Left cardiac atrium (tissue), 4 donors: ENCODE data around the gene GPC3. TPM values are rescaled to one million over a fixed set of nuclear protein-coding genes. Genes with fewer than 3 reads are reported as not detected.

Experiments
- ATAC-seq, 2 donors: fragments of 200-7000 bp; cut with Tn5 transposase; one replicate each; pipeline ENCODE4 v1.9.1; 2020; ENCODE audit warnings: mild to moderate bottlenecking in 2 of 2, moderate library complexity in 2 of 2
- DNase-seq: peaks from one replicate; pipeline ENCODE4 v3.0.0-alpha.2; 2020
- intact Hi-C, 2 donors: fragments of 100-400 bp; cut with DNase I; formaldehyde crosslinking; loops; one replicate each; pipeline versions ENCODE4 v1.14.1 to v1.15.1; 2022 to 2023
- total RNA-seq, 2 donors: library from RNA; stranded (reverse); fragmentation: NEBNext Ultra II Directional; extraction: Animal tissue kit (Norgen Biotek cat#: 25700); gene quantifications; one replicate each; pipeline ENCODE4 v1.2.1, GENCODE V29; 2021
- donor health status: DM: no; HTN: yes; CAD: no.
- donor health status: DM: no; HTN: yes; CAD: no; lungs with severe emphysema.
- donor health status: DM: yes; HTN: yes; CAD: no.
- donor health status: Dilated cardiomyopathy.

GPC3 gene
- total RNA-seq, 2 donors from 2014 or later = 8.3 to 15.0 TPM

DNA sequence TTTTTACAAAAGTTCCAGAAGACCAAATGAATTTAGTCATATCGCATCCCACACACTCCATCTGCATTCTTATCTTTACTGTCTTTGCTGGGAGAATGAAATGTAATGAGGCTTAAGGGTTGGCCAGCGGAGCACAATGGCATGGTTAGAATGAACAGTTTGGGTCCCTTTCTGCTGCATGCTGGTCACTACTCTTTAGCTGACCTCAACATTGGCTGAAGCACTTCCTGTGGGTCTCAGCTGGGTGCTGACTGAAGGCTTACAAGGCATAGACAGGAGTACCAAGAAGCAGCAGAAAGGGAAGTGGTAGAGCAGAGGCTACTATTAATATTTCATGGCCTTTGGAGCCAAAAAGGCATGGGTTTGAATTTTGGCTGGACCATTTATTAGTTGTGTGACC, 410.7 kb downstream of the GPC3 start:
- peak in 1 of 2 donors; percentile 57 for ATAC-seq
- DNase-seq = no peak
- intact Hi-C loops = no loop called here

DNA sequence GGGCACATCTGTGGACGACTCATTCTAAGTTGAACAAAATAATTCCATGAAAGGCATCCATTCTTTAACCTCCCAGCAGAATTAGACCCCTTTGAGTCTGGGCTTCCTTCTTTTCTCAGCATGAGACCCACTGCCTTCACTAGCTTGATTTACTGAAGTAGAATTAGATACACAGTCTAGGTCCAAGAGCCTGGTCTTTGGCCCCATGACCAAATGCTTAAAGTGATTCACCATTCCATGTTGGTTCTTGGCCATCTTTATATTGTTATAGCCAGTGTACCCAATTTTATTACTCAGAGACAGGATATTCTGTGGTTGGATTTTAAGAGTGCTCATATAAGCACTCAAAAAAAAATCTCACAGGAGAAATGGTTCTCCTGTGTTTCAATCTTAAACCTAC, 414.8 kb downstream of the GPC3 start:
- intact Hi-C loops = no loop called here
- ATAC-seq (no peak), DNase-seq (no peak)

DNA sequence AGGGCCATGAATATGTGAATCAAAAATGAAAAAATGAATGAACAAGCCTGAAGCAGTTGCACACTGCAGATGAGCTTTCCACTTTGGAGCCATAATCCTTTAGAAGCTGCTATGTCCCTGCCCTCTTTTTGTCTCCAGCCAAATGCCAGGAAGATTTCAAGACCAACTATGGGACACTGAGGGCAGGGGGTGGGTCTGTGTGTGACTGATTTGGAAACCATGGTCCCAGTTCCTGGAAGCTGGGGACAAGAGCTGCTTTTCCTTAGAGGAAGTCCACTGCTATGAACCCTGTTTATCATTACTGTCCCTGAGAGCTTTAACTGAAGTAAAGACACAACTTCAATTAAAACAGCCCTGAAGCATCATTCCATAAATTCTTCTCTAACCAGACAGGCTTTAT, 416.2 kb downstream of the GPC3 start:
- no peak for ATAC-seq
- intact Hi-C loops = no loop called here

DNA sequence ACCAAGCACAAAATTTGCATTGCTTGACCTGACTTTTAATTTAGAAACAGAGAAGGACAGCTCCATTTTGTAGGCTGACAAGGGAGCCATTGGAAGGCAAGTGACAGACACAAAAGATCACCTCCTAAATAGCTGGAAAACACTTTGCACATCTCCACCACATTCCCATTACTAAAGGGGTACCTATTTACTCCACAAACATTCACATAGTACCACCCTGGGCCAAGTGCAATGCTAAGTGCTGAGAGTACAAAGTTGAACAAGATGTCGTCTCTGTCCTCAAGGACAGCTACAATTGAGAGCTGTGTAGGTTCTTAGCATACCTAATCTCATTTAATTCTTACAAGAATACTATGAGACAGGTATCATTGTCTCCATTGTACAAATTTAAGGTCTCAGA, 417.3 kb downstream of the GPC3 start:
- no peak for ATAC-seq

More for the DNA sequence above, 416.2 kb downstream of the GPC3 start:
- DNase-seq = no peak

DNA sequence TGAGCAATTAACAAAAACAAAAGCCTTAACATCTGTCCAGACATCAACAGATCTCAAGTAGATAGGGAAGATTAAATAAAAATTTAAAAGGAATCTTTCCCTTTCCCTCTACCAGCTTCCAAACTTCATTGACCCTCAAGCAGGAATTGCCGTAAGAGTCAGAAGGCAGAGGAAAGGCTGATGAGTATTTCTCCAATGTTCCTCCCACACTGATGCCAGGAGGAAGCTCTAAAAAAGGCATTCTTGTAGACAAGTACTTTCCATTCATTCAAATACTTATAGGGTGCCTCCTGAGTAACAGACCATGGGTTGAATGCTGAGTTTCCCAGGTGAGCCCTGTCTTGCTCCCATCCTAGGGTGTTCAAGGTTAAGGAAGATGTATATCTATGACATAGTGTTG, 418.5 kb downstream of the GPC3 start:
- ATAC-seq = no peak
- DNase-seq = no peak
- intact Hi-C loops = no loop called here

More for the DNA sequence above, 417.3 kb downstream of the GPC3 start:
- DNase-seq = no peak
- intact Hi-C loops = no loop called here

DNA sequence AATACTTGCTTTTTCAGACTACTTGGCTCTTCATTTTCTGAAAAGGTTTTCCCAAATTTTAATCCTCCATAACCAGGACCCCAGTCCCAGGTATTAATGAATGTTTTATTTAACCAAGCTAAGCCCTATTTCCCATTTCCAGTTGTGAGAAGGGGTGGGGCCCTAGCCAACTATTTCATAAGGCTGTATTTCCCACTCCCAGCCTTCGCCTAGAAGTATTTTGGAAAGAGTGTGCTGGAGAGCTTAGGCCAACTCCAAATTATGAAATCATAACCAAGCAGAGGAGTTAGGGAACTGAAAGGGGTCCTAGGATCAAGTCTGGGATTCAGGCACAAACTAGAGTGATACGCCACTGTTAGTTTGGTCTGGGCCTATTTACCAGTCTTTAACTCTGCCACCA, 421.7 kb downstream of the GPC3 start:
- ATAC-seq (peak; percentile 23 to 59), DNase-seq (no peak)
- intact Hi-C loops = no loop called here

DNA sequence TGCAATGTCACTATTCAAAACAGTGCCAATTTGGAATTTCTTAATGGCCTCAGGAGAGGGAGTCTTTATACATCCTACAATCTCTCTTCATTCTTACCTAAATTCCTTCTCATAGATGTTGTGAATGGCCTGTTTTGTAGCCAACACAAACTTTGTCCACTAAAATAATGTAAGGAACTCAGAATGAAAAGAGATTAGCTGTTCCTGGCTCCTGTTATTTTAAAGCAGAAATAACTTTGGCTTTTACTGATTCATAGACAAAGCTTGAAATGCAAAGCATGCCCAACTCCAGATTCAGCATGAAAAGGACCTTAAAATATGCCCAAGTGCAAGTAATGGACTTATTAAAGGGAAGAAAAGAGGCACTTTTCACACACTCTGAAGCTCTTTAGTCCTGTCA, 424.1 kb downstream of the GPC3 start:
- no peak for ATAC-seq
- intact Hi-C loops = no loop called here

DNA sequence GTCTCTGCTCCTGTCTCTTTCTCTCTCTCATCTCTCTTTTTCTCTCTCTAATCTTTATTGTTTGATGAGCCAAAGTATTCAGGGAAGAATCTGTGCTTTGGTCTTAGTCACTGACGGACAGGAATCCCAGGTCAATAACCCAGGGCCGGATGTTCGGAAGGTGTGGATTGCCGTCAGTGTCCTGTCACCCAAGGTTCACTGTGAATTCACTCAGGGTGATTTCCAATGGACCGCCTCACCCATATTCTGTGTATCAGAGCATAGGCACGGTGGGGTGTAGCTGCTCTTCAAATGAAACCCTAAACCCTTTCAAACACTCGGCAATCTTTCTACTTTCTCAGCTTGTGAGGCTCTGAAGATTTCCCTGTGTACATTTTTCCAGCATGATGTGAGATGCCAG, 425.5 kb downstream of the GPC3 start:
- DNase-seq (no peak), ATAC-seq (no peak)
- intact Hi-C loops = no loop called here

More for the DNA sequence above, 424.1 kb downstream of the GPC3 start:
- no peak for DNase-seq

DNA sequence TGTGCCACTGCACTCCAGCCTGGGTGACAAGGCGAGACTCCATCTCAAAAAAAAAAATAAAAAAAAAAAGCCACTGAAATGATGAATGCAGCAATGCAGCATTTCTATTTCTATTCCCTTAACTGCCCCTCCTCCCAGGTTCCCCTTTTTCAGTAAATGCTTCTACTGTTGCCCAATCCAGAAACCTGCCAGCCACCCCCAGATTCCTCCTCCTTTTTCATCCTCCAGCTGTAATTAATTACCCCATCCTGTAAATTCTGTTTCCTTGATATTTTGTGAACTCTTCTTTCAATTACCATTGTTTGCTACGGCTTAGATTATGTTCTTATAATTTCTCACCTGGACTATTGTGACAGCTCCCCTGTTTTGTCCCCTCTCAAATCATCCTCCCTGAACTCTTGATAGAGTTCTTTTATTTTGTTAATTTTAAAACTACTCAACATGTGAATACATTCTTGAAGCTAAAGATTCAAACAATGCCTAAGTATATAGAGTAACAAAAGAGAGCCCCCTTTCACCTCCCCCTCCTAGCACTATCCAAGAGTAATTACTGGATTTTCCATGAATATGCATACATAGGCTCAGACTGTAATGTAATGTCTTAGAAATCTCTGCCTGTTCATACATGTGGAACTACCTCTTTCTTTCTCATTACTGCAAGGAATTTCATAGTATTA, 429.5 kb downstream of the GPC3 start:
- ATAC-seq = no peak
- DNase-seq = no peak
- intact Hi-C loops = no loop called here

DNA sequence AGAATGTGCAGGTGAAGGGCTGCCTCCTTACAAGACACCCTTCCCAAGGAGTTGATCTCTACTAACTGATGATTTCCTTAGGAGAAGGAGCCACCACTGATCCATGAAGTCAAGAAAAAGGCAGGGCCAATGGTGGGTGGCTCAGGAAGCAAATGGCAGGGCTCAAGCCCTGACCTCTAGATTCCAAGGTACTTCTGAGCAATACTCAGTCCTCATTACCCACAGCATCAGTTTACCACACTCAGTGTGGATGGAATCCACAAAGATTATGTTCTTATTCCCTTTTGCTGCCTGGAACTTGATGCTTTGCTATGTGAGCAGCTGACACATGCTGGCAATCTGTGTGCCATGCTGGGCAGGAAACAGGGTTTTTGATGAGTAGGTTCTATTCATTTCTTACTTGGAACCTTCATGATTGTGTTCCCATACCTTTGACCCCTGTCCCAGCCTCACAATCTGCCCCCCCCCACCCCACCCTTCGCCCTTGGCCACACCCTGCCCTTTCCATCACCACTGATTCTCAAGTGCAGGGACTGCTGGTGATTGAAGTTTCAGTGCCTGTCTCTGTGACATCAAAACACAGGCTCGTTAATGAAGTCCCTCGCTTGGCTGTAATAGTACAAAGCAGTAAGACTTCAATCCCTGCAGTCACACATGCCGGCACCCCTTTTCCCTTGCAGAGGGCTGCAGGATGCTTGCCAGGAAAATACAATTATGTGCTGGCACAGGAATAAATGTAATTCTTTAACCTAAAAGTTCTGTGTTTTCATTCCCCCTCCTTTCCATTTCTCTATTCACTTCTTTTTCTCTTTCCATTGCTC, 434.5 kb downstream of the GPC3 start:
- DNase-seq = no peak
- ATAC-seq = no peak
- intact Hi-C loops = no loop called here

DNA sequence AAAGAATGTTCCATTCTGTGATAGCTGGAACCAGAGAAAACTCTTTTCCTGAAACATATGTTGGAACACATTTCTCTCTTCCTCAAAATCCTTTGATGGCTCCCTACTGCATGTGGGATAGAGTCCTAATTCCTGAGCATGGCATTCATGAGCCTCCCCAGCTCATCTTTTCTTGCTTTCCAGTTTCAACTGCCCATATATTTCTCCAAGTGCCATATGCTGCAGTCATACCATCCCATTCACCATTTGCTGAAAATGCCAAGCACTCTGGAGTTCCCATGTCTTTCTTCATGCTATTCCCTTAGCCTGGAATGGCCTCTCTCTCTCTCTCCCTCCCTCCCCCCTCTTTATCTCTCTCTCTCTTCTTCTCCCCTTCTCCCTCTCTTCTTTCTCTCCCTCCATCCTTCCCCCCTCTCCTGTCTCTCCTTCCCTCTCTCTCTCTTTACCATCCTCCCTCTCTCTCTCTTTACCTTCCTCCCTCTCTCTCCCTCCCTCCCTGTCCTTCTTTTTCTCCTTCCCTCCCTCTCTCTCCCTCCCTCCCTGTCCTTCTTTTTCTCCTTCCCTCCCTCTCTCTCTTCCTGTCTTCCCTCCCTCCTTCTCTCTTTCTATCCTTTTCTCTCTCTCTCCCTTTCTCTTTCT, 436.0 kb downstream of the GPC3 start:
- DNase-seq (no peak), ATAC-seq (no peak)
- intact Hi-C loops = no loop called here

DNA sequence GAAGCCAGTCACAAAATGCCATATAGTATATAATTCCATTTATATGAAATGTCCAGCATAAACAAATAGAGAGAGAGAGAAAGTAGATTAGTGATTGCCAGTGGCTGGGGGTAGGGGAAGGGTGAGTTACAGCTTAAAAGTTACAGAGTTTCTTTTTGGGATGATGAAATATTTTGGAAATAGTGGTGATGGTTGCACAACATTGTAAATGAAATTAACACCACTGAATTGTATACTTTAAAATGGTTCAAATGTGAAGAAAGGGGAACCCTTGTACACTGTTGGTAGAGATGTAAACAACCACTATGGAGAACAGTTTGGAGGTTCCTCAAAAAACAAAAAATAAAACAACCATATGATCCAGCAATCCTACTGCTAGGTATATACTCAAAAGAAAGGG, 439.0 kb downstream of the GPC3 start:
- no peak for DNase-seq

DNA sequence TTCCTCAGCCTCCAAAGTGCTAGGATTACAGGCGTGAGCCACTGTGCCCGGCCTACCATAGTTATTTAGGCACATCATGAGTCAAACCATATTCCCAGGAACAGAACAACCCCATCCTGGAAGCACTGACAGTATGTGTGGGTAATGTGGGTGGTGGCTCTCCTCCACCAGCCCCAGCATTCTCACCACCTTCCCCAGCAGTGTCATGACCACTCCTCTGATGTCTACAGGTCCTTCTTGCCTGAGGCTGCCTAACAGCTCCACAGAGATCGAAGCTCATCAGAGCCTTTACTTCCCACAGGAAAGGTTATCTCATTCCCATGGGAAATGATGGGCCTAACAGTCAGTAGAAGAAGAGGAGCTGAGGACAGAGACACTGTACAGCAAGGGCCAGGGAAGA, 440.6 kb downstream of the GPC3 start:
- ATAC-seq (no peak), DNase-seq (no peak)
- intact Hi-C loops = no loop called here

More for the DNA sequence above, 439.0 kb downstream of the GPC3 start:
- intact Hi-C loops = no loop called here
- no peak for ATAC-seq

DNA sequence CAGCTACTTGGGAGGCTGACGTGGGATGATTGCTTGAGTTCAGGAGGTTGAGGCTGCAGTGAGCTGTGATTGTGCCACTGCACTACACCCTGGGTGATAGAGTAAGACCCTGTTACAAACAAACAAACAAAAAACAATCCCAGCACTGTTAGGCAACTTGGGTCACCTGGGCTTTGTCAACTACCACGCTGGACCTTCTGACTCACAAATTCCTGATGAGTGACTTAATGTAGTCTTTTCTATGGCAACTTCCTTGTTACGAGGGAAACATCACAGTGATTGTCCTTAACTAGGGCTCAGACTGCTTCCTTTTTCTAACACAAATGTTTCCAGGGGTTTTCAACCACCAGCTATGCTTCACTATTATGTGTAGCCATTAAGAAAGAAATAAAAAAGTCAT, 441.3 kb downstream of the GPC3 start:
- ATAC-seq = peak in 1 of 2 donors; percentile 47
- intact Hi-C loops = no loop called here

DNA sequence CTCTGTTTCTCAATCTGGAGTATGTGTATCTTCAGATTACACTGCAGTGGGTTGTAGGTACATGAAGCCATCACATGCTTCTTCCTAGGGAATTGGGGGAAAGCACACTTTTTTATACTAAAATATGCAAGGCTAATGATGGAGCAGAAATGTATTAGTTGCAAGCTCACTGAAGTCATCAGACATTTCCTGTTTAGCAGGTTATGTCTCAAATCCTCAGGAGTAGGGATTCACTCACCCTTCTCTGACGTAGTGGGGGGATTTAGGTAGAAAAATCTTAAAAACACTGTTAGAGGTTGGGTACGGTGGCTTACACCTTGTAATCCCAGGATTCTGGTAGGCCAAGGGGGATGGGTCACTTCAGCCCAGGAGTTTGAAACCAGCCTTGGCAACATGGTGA, 441.7 kb downstream of the GPC3 start:
- intact Hi-C loops = no loop called here
- DNase-seq (no peak), ATAC-seq (no peak)

More for the DNA sequence above, 441.3 kb downstream of the GPC3 start:
- DNase-seq = no peak

DNA sequence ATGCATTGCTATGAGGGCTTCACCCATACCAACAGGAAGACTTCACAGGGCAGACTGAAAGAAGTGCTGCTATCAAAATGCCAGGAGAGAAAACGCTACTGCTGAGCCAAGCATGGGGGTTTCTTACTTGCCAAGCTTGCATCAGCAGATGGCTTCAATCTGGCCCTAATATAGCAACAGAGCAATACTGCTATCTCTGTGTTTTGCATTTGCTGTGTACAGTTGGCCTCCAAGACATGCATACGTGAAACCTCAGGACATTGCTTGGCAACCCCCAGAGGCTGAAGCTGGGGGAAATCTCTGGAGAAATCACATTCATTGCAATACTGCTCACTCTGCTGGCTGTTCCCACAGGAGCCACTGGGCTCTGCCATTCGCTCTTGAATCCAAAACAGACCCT, 442.9 kb downstream of the GPC3 start:
- peak in 1 of 2 donors; percentile 47 for ATAC-seq
- intact Hi-C loops = no loop called here

DNA sequence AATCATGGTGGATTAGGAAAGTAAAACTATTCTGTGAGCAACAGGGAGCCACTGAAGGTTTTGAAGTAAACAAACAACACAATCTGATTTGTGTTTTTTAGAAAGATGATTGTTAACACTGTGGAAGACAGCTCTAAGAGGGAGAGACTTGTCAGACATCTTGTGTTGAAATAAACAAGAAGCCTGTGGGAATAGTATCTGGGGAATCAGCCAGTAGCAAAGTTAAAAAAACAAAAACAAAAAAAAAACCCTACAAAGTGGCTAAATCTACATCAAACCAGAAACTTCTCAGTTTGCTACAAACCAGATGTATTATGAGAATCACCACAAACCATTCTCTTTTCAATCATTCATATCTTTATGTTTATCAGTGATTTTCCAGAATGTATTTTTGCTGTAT, 444.4 kb downstream of the GPC3 start:
- ATAC-seq (no peak), DNase-seq (no peak)
- intact Hi-C loops = no loop called here

More for the DNA sequence above, 442.9 kb downstream of the GPC3 start:
- DNase-seq = no peak

DNA sequence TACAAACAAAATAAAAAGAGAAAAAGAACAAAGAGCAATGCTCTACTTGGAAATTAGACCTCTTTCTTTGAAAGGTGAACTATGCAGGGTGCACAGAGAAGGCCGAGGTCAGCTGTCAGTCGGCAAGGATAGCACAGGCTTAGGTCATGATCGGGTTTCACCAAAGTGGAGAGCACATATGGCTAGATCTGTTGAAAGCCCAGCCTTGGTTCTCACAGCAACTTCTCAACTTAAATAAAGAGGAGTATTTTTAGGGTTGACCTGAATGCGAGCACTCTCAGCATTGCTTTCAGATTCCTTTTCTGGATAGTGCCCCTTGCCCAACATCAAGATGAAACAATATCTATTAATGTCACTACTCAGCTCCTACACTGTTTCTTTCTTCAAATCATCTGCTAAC, 447.2 kb downstream of the GPC3 start:
- ATAC-seq = no peak
- no peak for DNase-seq
- intact Hi-C loops = no loop called here

DNA sequence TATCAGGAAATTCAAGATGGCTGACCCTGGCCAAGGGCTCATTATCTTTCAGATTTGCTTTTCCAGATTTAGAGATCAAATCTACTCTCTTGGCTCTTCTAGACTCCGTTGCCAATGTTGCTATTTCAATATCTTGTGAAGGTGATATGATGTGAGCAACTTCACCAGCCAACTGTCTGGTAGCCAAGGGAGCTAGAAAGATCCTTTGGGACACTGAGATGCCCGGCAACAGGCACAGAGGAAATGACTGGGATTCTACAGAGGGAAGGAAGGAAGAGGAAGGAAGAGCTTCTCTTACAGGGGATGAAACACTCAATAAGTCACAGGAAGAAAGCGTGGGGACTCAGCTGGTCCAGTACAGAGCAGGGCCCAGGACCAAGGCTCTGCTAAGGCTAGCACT, 448.3 kb downstream of the GPC3 start:
- intact Hi-C loops = no loop called here
- no peak for ATAC-seq

DNA sequence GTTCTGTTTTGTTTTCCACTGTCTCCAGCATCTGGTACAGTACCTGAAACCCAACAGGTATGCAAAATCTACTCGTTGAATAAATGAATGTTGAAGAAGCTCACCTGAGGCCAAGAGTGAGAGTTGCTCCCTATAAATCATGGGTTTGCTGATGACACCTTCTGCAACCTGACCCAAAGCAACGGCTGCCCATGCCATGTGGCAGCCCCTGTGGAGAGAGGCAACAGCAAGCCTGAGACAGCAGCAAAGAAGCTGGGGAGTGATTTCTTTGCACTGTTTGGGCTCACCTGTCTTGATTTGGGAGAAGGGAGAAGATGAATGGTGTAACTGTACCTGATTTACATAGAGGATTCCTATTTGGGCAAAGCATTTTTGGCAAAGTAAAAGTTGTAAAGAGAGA, 450.3 kb downstream of the GPC3 start:
- DNase-seq = no peak
- intact Hi-C loops = no loop called here
- ATAC-seq = no peak

More for the DNA sequence above, 448.3 kb downstream of the GPC3 start:
- DNase-seq = no peak
